ENCODE measurements around the gene OR6K2.

OR6K2 gene

DNA sequence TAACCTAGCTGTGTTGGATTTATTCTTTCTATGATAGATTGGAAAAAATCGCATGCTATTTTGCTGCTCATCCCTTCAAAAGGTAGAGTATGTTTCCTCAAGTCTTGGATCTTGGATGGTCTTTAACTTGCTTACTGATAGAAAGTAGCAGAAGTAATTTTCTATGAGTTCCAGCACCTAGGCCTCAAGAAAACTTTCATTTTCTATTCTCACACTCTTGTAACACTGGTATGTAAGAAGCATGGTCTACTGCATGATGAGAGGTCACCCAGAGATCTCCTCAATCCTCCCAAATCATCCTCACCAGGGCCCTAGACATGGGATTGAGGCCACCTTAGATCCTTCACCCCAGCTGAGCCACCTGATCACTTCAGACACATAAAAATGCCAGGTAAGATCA, 21.2 kb downstream of the OR6K2 start:
- Histone ChIP-seq H3K27ac (no peak overlapping the region), H3K79me2 (ENCODE audit: insufficient read depth, low read depth) (no peaks in the 10 kb centered on the region), H3K4me1 (ENCODE audit: low read depth, poor library complexity, severe bottlenecking) (no peaks in the 10 kb centered on the region), H2AFZ (ENCODE audit: low read depth) (no peak overlapping the region), H3K4me2 (no peak overlapping the region), H4K20me1 (ENCODE audit: insufficient read depth) (no peaks in the 10 kb centered on the region), H3K27me3 (ENCODE audit: insufficient read depth, low read depth) (no peaks in the 10 kb centered on the region), H3K4me3 (IDR thresholded peaks at IDR 0.05; ENCODE audit: insufficient read depth, low read depth, low read length) (no peak overlapping the region), H3K9ac (no peak overlapping the region), H3K36me3 (ENCODE audit: insufficient read depth) (no peaks in the 10 kb centered on the region)
- TF ChIP-seq CTCF (conservative IDR thresholded peaks at IDR 0.05; ENCODE audit: low read depth, low read length): no peak

GRCh38 chr1:158675563-158676323, 24.7 kb downstream of the OR6K2 start:
- no peaks in the 10 kb centered on the region for H4K20me1 ChIP-seq (ENCODE audit: insufficient read depth)
- no peak overlapping the region for H3K27ac ChIP-seq
- no peak overlapping the region for H2AFZ ChIP-seq (ENCODE audit: low read depth)
- H3K4me2 ChIP-seq: no peak overlapping the region
- H3K79me2 ChIP-seq (ENCODE audit: insufficient read depth, low read depth): no peaks in the 10 kb centered on the region
- H3K4me3 ChIP-seq (IDR thresholded peaks at IDR 0.05; ENCODE audit: insufficient read depth, low read depth, low read length): no peak overlapping the region
- no peaks in the 10 kb centered on the region for H3K27me3 ChIP-seq (ENCODE audit: insufficient read depth, low read depth)
- no peaks in the 10 kb centered on the region for H3K36me3 ChIP-seq (ENCODE audit: insufficient read depth)
- no peak for TF ChIP-seq CTCF (conservative IDR thresholded peaks at IDR 0.05; ENCODE audit: low read depth, low read length)
- no peak overlapping the region for H3K9ac ChIP-seq
- H3K4me1 ChIP-seq (ENCODE audit: low read depth, poor library complexity, severe bottlenecking): no peaks in the 10 kb centered on the region

DNA sequence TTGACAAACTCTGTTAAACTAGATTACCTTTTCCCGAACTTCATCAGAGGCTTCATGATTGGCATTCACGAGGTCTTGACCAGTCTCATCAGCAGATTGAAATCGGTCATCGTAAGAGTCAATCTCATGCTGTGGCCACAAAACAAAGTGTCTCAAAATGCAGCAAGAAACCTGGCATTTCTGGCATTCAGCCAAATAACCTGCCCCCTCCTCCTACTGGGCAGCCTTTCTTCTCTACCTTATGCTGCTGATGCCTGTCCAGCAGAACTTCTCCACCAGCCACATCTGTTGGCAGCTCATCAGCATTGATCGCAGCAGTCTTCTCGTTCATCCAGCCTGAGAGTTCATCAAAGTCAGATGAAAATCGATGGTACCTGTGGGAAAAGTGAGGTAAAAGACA, 26.1 kb downstream of the OR6K2 start:
- Histone ChIP-seq H3K27ac (no peak overlapping the region), H3K79me2 (ENCODE audit: insufficient read depth, low read depth) (no peaks in the 10 kb centered on the region), H3K4me1 (ENCODE audit: low read depth, poor library complexity, severe bottlenecking) (no peaks in the 10 kb centered on the region), H3K4me3 (IDR thresholded peaks at IDR 0.05; ENCODE audit: insufficient read depth, low read depth, low read length) (no peak overlapping the region), H3K9ac (no peak overlapping the region), H4K20me1 (ENCODE audit: insufficient read depth) (no peaks in the 10 kb centered on the region), H3K36me3 (ENCODE audit: insufficient read depth) (no peaks in the 10 kb centered on the region), H3K27me3 (ENCODE audit: insufficient read depth, low read depth) (no peaks in the 10 kb centered on the region), H2AFZ (ENCODE audit: low read depth) (no peak overlapping the region), H3K4me2 (no peak overlapping the region)
- TF ChIP-seq CTCF (conservative IDR thresholded peaks at IDR 0.05; ENCODE audit: low read depth, low read length): no peak

DNA sequence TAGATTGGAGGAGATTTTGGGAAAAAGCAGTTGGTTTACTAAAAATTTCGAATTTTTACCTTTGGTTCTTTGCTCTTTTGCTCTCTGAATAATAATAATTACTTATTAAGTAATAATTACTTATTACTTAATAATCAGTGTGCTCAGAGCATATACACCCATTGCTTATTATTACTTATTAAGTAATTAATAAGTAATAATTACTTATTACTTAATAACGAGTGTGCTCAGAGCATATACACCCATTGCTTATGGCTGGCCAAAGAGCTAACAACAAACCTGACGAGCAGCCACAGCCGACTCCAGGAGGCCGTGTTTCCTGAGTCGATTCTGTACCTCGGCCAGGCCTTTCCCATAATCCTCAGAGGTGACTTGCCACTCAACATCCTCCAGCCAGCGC, 34.4 kb downstream of the OR6K2 start:
- no peaks in the 10 kb centered on the region for H3K36me3 ChIP-seq (ENCODE audit: insufficient read depth)
- no peak for TF ChIP-seq CTCF (conservative IDR thresholded peaks at IDR 0.05; ENCODE audit: low read depth, low read length)
- H3K27me3 ChIP-seq (ENCODE audit: insufficient read depth, low read depth): no peaks in the 10 kb centered on the region
- no peaks in the 10 kb centered on the region for H4K20me1 ChIP-seq (ENCODE audit: insufficient read depth)
- H3K9ac ChIP-seq: no peak overlapping the region
- H3K79me2 ChIP-seq (ENCODE audit: insufficient read depth, low read depth): no peaks in the 10 kb centered on the region
- H3K27ac ChIP-seq: no peak overlapping the region
- H3K4me2 ChIP-seq: no peak overlapping the region
- no peaks in the 10 kb centered on the region for H3K4me1 ChIP-seq (ENCODE audit: low read depth, poor library complexity, severe bottlenecking)
- H3K4me3 ChIP-seq (IDR thresholded peaks at IDR 0.05; ENCODE audit: insufficient read depth, low read depth, low read length): no peak overlapping the region
- no peak overlapping the region for H2AFZ ChIP-seq (ENCODE audit: low read depth)
